Brain pericyte (primary cell): ENCODE results near the gene GPR183.

Experiments used
- DNase-seq: peaks from one replicate; pipeline ENCODE4 v3.0.0-alpha.2; 2012; ENCODE audit warnings: low read depth, low spot score

GPR183 gene

DNA sequence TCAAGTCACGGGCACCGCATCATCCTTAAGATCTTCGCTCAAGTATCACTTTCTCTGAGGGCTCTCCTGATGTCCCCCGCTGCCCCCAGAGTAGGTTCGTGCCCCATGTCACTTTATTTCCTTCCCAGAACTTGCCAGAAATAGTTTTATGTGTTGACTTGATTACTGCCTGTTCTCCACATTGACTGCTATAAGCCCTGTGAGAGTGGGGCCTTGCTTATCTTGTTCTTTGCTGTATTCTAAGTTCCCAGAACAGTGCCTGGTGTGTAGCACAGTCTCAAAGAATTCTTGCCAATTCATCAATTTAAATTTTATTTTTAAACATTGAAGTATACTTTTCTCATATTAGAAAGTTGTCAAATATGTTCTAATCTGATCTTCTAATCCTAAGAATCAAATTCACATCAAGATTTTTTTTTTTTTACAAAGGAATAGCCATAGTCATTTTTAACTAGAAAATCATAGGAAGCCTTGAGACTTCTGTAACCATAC lies 32.1 kb upstream of the GPR183 start:
- no peak for DNase-seq

DNA sequence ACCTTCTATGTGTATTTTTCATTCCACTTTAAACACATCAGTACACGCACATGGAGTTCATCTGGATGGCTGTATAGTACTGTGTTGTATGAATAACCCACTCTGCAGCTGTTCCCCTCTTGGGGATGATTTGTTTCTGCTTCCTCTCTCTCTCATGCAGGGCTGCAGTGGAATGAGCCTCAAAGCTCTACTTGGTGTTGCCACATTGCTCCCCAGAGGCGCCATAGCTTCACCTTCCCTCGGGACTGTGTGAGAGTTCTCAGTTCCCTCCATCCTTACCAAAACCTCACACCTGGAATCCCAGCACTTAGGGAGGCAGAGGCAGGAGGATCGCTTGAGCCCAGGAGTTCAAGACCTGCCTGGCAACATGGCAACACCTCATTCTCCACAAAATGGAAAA lies 28.4 kb upstream of the GPR183 start:
- DNase-seq = no peak

DNA sequence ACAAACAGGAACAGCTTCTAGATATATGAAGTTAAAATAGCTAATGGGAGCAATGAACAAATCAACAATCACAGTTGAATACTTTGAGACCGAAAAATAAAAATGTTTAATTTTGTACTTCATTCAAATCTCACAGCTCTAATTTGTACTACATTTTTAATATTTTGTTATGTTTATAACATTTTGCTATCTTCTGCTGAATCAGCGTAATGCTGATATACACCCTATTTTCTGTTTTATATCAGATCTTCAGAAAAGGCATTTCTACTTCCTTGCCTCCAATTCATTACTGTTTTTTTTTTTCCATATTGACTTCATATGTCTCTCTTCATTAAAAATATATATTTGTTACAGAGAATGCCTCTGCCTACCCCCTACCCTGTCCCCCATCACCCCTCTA lies 27.9 kb upstream of the GPR183 start:
- DNase-seq = no peak

DNA sequence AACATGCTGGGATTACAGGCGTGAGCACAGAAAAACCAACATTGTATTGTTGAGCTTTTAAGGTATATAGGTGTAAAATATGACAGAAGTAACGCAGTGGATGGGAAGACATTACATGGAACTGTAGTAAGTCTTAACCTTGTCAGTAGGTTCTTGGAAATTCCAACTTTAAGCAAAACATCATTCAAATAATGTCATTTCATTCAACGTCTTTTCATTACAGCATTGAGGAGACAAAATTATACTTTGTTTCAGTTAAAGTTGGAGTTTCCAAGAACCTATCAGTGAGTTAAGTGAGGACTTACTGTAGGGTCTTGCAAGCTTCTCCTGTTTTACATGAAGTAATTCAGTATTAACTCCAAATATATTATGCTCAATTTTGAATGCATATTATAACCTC lies 27.0 kb upstream of the GPR183 start:
- no peak for DNase-seq

DNA sequence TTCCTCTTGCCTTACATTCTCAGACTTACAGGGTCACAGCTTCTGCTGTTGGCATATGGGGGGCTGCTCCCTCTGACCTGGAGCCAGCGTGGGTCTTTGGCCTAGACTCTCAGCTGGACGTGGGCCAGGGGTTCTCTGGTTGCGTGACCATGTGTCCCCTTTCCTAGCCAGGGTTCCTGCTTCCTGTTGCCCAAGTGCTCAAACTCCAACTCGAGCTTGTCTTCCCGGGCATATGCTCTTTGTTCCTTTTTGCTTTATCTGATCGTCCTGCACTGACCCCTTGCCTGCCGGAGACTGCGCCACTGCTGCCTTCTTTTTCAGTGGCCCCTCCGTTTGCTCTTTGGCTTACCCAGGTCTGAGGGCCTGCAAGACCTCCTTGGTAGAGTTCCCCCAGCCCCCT lies 25.3 kb upstream of the GPR183 start:
- DNase-seq = no peak

DNA sequence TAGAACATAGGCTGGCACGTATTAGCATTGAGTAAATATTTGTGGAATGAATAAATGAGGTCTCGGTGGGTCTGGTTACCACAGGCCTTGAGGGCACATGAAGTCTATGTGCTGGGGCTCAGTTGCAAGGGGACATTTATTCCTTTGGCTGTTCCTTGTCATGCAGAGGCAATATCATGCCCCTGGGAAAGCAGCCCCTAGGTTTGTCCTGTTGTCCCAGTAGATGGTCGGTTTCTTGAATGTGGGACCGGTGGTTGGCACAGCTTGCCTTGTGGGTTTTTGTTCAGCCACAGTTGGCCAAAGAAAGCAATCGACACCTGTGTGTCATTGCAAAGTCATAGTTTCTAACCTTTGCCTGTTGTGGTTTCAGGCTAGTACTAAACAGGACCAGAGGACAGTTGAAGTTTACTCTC lies 24.7 kb upstream of the GPR183 start:
- DNase-seq = no peak

DNA sequence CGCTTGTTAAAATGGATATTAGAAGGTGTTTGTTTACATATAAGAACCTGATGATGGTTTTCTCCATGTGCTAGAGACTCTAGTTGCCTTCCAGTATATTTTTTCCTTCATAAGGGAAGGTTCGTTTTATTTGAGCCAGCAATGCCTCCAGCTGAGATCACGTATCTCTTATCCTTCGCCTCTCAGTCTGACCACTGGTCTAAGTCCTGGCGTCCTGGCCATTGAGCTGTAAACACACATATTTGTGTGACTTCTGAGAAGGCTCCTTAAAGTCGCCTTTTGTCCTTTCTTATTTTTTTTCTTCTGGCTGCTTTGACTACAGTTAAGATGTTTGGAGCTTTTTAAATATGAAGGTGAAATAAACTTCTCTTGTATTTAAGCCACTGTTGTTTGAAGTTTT lies 23.7 kb upstream of the GPR183 start:
- DNase-seq = no peak

DNA sequence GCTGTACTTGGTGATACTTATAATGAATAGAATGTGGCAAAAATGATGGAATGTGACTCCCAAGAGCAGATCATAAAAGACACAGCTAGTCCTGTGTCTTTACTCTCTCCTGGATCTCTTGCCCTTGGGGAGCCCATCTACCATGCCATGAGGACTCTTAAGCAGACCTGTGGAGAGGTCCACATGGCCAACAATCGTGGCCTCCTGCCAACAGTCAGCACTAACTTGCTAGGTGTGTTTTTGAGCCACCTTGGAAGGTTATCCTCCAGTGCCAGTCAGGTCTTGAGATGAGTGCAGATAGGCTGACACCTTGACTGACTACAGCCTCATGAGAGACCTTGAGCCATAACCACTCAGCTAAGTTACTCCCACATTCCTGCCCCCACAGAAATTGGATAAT lies 22.3 kb upstream of the GPR183 start:
- DNase-seq = no peak

DNA sequence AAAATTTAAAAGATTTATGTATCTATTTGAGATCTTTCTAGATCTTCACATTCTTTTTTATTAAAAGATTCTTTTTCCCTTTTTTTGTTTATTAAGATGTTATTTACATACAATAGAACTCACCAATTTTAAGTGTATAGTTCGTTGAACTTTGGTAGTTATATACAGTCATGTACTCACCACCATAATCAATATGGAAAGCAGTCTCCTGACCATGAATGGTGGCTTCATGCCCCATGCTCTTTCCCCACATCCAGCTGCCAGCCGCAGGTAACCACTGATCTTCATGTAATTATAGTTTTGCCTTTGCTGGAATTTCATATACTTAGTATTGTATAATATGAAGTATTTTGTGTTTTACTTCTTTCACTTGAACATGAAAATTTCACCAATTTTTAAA lies 20.6 kb upstream of the GPR183 start:
- DNase-seq = no peak

DNA sequence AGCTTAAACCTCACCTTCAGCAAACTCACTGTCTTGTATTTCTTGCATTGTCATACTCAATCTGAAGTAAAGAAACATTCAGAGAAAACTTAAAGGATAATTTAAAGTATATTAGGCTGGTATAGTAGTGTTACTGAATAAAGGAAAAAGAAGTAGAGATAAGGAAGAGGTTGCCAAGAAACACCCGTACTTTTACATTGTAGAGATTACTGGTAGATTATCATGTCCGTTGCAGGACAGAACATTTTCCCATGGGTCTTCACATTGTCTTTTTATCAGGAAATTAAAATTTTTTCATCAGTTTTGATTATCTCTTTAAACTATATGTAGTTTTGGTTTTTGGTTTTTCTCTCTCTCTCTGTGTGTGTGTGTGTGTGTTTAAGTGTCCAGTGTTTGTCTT lies 19.9 kb upstream of the GPR183 start:
- no peak for DNase-seq

DNA sequence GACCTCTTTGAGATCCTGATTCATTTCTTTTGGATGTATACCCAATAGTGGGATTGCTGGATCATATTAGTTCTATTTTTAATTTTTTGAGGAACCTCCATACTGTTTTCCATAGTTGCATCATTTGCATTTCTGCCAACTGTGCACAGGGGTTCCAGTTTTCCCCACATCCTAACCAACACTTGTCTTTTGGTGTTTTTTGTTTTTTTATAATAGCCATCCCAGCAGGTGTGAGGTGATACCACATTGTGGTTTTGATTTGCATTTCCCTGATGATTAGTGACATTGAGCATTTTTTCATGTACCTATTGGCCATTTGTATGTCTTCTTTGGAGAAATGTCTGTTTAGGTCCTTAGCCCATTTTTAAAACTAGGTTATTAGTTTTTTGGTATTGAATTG lies 18.8 kb upstream of the GPR183 start:
- DNase-seq = no peak

DNA sequence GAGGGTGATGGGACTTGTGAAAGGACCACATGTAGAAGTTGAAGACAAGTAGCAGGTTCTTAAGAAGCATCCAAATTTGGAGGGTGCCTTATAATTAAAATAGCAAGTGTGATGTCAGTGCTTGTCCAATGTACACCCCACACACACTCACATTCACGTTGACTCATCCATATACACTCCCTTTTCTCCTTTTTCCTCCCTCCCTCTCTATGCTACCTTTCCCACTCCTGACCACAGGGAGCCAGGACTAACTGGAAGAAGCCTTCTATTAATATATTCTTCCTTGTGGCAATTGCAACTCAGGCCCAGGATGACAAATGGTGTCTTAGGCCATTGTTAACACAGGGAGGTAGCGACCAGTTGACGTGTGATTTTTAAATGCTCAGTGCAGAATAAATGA lies 16.3 kb upstream of the GPR183 start:
- no peak for DNase-seq

DNA sequence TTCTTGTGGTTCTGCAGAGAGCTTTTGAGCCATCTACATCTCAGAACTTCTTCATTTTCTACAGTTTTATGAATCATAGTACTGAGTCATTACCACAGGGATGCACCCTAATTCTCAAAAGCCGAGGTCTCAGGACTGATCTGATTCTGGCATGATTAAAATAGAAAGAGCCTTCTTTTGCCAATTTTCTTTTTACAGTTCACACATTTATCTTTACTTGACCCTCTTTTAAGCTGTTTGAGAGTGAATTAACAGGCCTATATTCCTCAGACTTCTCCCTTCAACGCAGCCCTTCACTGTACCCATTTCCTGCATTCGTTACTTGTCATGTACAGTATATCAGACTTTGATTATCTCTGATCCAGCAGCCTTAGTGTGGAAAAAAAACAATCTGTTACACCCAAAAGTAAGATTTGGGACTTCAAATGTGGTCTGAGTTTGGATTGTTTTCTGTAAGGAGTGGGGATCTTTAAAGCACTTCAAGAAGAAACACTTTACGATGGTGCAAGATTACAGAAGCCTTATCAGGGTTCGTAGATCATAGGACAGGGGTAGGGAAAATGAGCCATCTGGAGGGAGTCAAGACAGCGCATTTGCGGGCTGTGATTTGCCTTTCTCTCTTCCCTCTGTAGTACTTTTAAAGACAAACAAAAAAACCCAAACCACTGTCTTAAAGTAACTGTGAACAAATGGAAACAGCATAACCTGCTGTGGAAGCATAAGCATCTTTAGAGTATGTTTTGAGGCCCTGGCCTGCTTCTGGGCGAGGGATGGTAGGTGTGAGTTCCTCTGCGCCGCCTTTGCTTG lies 15.3 kb upstream of the GPR183 start:
- DNase-seq = no peak

DNA sequence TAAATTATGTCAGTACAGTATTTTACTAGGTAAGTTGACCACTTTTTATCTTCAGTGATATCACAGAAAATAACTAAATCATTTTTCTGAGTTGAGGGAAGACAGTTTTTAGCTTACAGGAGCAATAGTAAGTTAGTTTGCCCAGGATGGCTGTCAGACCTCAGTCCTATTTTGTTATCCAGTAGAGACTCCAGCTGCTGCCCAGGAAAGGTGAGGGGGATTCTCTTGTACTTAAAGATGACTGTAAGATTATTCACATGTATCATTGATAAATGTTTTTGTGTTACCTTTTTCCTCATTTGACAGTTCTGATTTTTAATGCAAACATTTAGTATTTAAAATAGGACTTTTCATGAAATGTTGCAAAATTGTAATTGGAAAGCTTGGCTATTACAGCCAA lies 14.5 kb upstream of the GPR183 start:
- DNase-seq = no peak

DNA sequence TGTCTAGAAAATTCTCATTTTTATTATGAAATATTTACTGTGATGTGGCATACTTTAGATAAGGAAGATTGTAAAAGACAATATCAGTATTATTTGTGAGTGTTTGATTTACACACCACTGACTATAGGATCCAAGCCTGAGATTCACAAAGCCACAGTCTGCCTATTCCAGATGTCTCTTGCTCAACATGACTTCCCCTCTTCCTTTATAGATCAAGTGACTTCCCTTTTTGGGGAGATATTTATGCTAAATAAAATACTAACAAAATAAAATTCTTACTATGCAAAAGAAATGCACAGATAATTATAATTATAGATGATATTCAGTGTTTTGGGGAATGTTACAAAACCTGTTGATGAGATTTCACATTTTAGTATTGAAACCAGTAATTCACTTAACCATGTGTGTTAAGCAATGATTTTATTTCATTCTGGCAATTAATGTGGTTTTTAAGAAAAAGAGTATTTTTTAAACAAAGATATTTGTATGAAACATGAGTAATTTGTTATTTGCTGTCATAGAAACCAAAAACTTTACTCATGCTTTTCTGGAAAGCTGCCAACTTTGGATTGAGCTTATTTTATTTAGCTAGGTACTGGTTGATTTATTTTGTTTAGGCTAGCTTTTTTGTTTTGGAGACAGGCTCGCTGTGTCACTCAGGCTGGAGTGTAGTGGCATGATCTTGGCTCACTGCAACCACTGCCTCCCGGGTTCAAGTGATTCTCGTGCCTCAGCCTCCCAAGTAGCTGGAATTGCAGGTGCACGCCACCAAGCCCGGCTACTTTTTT lies 13.7 kb upstream of the GPR183 start:
- peak; percentile 51 for DNase-seq

DNA sequence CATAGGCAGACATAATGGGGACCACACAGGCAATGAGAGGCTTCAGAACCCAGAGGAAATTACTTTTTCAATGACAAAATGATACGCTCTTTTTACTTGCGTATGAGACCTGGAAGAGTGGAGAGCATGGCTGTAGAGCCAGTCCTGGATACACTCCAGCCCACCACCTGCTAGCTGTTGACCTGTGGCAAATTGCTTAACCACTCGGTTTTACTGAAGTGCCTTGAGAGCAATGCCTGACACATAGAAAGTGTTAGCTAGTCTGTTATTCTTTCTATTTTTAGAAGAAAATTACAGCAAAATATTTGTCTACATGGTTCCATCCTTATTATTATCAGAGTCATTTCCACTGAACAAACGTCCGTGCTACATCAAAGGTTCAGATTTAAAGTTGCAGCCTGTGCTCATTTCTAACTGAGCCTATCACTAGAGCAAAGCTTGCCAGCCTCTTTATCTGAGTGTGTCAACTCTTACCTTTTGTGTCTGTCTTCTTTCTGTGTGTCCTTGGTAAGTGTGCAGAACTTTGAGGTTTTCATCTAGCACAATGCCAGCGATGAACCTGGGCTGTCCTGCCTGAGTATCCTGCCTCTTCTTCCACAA lies 9.6 kb upstream of the GPR183 start:
- DNase-seq = no peak

DNA sequence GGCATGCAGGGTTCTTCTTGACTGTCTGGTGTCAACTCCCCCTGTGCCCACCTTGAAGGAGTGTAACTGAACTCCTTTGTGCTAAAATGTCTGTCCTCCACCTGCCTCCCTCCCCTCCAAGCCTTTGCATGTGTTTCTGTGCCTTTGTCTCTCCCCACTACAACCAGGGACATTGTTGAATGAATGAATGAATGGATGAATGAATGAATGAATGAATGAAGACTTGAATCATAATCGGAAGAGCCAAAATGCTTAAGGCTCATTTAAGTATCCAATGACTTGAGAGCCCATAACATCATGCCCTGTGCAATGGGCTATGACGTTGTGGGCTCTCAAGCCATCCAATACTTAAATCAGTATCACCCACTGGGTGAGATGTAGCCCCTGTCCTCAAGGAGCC lies 9.0 kb upstream of the GPR183 start:
- no peak for DNase-seq

DNA sequence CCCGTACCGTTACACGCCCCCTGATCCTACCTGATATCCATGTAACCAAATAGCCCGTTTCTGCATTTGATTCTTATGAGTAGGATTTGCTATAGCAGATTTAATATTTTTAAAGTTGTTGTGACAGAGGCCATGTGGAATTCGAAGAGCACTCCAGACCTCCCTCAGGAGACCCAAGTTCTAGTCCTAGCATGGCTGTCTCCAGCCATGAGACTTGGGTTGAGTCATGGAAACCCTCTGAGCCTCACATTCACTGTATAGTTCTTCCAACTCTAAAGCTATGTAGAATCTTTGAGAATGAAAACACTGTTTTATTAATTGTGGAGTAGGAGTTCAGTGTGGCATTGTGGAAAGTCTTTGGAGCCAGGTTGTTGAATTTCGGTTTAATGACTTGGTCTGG lies 8.0 kb upstream of the GPR183 start:
- DNase-seq = no peak

DNA sequence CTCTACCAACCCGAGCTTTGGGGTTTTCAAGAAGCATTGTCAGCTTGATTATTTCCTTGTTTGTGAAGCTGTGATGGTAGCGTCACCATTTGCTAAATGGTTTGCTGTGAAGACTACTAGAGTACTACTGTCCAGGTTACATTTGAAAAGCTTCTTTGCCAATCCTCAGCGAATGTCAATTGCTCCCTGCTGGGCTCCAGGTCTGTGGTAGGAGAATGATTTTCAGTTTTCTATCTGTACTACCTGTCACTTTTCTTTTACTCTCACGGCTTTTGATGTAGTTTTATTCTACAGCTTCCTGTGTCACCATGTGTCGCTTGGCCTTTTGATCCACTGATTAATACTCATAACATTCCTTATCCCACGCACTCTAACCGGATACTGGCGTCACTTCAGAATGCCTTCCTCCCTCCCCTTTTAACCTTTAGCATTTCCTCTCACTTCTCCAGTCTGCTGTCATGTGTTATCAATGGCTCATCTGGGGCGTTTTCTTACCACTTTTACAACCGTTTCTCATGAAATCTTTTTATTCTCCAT lies 7.5 kb upstream of the GPR183 start:
- DNase-seq = no peak

DNA sequence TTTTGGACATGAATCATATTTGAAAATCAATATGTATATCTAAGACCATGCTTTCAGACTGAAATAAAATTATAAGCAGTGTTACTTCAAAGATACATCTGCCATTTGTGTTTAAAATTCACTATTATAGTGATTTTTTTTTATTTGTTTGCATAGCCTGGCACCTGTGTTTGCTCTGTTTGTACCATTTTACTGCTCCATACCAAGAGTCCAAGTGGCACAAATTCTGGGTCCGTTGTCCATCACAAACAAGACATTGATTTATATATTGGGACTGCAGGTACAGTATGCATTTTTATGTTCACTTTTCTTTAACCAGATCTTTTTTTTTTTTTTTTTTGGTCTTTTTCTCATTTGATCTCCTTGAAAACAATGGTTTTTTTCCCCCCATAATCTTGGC lies 6.7 kb upstream of the GPR183 start:
- DNase-seq = no peak

DNA sequence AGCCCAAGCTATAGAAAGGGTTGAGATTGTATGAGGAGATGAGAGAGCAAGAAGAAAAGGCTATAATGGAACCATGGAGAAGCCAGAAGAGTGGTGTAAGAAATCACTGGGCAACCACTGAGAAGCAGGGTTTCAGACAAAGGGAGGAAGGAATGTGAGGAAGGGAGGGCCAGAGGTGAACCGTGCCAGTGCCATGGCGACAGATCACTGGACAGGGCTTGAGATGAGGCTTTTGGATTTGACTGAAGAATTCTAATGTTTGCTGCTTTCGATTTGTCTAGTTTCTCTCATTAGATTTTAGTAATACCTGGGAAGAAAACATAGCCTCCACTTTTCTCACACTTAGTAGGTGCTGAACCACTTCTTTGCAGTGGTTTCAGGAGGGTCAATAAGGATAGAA lies 6.3 kb upstream of the GPR183 start:
- no peak for DNase-seq

DNA sequence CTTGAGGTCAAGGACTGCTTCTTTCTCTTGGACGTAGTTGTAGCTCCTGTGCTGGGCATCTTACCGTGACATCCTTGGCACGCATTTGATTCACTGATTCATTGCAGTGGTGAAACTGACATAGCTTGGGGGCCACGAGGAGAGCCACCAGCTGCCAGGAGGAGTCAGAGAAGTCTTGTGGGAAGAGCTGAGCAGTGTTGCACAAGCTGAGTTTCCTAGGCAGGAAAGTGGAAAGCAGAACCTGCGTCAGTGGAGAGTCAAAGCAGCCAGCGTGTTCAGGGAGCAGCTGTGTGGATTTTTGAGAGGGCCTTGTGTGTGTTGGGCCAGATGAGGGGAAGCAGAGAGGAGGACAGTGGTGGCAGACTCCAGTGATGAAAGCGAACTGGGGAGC lies 5.3 kb upstream of the GPR183 start:
- peak; percentile 41 for DNase-seq
